Measurements from ENCODE around the gene MEX3D.
"Not testable (repeated sequence)": the region's sequence is repeated elsewhere in the genome, so short reads cannot be mapped to it uniquely, and the experiment has no call there.

The MEX3D gene

DNA sequence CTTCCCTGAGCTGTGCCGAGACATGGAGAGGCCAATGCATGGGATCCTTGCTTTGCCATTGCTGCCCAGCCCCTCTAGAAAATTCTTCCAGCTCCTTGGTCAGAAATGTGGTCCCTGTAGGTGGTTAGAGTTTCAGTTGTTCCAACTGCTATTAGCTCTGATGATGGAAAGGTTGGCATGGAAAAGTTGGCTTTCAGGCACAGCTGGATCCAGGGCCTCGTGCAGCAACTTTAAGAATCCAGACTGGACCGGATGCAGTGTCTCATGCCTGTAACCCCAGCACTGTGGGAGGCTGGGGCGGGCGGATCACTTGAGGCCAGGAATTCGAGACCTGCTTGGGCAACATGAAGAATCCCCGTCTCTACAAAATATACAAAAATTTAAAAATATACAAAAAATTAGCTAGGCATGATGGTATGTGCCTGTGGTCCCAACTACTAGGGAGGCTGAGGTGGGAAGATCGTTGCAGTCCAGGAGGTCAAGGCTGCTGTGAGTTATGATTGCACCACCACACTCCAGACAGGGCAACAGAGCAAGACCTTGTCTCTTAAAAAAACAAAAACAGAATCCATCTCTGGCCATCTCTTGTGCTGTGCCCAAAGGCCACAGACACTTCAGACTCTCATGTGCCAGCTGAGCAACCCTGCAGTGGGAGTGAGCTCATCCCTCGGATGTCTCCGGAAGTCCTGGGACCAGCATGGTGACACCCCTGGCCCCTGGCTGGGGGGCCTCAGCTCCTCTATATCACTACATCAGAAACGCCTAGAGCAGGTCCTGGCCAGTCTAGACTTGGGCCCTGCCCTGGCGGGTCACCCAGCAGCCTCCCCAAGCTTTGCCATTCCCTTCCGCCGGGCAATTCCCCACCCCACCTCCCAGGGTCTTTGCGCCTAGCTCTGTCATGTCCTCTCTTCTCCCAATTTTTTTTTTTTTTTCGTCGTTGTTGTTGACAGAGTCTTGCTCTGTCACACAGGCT lies 16.8 kb downstream of the MEX3D start:
- H3K27ac ChIP-seq = no peak overlapping the region
- no peak for DNase-seq (ENCODE audit: low read depth, low spot score)

DNA sequence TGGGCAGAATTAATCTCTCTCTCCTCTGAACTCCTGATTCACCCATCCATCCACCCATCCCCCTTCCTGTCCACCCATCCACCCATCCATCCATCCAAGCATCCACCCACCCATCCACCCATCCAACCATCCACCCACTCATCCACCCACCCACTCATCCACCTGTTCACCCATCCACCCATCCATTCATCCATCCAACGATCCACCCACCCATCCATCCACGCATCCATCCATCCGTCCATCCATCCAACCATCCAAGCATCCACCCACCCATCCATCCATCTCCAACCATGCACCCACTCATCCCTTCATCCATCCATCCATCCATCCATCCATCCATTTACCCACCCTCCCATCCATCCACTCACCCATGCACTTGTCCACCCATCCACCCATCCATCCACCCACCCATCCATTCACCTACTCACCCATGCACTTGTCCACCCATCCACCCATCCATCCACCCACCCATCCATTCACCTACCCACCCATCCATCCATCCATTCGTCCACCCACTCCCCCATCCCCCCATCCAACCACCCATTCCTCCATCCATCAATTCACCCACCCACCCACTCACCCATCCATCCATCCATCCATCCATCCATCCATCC lies 18.7 kb downstream of the MEX3D start:
- DNase-seq (ENCODE audit: low read depth, low spot score) = no peak
- H3K27ac ChIP-seq = no peak overlapping the region

DNA sequence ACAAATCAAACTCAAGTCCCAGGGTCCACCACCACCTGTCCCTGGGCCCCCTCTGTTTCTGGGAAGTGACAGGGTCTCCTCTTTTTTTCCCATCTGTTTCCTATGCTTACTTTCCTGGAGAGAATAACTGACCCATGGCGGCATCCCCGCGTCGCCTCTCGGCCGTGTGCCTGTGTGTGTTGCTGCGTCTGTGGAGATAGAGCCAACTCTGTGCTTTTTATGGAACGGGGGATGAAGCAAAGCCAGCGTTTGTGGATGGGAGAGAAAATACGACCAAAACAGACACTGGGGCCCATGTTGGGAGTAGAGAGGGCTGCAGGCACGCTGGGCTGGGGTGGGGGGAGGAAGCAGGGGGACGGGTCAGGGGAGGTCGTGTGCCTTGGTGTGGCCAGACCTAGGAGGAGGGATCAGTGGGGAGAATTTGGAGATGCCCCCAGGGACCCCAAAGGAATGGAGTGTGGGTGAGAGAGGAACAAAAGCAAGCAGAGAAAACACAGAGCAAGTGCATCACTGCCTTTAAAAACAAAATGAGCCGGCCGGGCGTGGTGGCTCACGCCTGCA lies 27.7 kb downstream of the MEX3D start:
- no peak overlapping the region for H3K27ac ChIP-seq
- no peak for DNase-seq (ENCODE audit: low read depth, low spot score)

DNA sequence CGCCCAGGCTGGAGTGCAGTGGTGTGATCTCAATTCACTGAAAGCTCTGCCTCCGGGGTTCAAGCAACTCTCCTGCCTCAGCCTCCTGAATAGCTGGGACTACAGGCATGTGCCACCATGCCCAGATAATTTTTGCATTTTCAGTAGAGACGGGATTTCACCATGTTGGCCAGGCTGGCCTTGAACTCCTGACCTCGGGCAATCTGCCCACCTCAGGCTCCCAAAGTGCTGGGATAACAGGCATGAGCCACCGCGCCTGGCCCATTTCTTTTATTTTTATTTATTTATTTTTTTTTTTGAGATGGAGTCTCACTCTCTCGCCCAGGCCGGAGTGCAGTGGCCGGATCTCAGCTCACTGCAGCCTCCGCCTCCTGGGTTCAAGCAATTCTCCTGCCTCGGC lies 28.4 kb downstream of the MEX3D start:
- not testable (repeated sequence) for DNase-seq (ENCODE audit: low read depth, low spot score); H3K27ac ChIP-seq

DNA sequence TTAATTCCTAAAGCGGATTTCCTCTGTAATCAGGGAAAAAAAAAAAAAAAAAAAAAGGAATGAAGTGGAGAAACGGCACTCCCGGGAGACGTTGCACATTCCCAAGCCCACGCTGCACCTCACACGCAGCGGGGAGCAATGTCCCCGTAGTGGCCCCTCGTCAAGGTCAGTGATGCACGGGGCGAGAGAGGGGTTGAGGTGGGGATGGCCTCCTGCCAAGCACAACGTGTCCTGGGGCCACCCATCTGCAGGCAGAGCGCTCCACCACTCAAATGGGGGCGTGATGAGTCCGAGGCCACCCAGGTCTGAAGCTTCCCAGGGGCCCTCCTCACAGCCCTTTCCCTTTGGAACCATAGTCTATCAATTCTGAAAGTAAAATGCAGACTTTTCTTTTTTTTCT lies 29.1 kb downstream of the MEX3D start:
- H3K27ac ChIP-seq = no peak overlapping the region
- DNase-seq (ENCODE audit: low read depth, low spot score) = no peak

DNA sequence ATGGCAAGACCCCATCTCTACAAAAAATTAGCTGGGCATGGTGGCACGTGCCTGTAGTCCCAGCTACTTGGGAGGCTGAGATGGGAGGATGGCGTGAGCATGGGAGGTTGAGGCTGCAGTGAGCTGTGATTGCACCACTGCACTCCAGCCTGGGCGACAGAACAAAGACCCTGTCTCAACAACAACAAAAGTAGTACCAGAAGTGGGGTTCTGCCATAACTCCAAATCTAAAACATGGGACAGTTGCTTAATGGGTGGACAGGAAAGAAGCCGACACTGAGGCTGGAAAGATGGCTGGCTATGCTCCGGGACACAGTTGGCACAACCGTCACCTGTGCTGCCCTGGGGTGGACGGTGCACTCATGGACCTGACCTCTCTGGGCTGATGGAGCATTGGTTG lies 32.4 kb downstream of the MEX3D start:
- not testable (repeated sequence) for DNase-seq (ENCODE audit: low read depth, low spot score); H3K27ac ChIP-seq

DNA sequence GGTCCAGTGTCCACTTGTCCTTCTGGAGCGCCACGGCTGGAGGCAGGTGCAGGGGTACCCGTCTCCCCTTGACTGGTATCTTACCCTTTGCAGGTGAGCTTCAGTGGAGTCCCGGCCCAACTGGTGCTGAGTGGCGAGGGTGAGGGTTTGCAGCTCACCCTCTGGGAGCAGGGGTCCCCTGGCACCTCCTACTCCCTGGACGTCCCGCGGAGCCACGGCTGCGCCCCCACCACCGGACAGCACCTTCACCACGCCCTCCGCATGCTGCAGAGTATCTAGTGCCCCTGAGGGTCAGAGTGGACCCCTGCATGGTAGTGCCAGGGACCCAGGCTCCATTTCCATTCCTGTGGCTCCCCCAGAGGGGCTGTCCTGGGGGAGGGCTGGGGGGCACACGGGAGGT lies 33.2 kb downstream of the MEX3D start:
- DNase-seq (ENCODE audit: low read depth, low spot score) = no peak
- H3K27ac ChIP-seq = no peak overlapping the region

DNA sequence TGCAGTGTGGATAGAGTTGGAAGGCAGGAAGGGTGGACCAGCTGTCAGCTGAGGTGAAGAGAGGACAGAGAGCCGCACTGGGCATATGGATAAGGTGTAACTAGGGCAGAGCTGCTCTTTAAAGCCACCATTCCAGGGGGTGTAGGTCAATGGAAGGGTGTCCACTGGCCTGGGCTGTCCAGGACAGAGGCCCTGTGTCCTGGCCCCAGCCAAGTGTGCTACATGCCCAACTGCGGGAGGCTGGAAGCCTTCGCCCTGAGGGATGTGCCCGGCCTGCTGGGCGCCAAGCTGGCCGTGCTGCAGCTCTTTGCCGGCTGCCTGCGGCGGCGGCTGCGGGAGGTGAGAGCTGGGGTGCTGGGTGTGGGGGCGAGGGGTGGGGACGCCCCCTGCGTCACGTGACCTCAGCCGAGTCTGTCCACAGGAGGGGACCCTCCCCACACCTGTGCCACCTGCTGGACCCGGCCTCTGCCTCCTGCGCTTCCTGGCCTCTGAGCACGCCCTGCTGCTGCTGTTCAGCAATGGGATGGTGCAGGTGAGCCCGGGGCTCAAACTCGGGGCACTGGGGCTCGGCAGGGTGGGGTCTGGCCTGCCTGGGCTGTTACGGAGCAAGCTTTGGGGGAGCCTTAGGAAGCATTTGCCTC lies 34.5 kb downstream of the MEX3D start:
- H3K27ac ChIP-seq = no peak overlapping the region
- DNase-seq (ENCODE audit: low read depth, low spot score) = no peak

DNA sequence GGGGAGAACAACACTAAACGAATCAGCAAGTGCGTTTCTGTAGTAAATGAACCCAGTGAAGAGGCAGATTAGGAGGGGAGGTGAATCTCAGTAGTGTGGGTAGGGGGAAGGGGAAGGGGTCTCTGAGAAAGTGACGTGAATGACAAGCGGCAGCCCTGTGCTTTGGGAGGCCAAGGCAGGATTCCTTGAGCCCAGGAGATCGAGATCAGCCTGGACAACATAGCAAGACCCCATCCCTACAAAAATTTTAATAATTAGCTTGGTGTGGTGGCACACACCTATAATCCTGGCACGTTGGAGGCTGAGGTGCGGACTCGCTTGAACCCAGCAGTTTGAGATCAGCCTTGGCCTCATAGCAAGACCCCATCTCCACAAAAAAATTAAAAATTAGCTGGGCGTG lies 36.1 kb downstream of the MEX3D start:
- H3K27ac ChIP-seq = no peak overlapping the region
- DNase-seq (ENCODE audit: low read depth, low spot score) = no peak

DNA sequence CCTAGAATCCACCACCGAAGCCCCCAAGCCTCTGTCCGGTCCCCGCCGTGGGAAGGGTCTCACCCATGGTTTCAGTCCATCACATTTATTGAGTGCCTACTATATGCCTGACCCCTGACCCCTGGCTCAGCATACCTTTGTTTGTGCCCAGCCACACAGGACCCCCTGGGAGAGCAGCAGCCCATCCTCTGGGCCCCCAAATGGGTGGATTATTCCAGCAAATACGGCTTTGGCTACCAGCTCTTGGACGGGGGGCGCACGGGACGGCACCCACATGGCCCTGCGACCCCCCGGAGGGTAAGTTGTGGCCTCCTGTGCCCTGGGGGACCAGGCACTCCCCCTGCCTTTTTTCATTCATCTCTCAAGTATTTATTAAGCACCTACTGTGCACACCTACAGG lies 36.5 kb downstream of the MEX3D start:
- DNase-seq (ENCODE audit: low read depth, low spot score) = no peak
- H3K27ac ChIP-seq = no peak overlapping the region

DNA sequence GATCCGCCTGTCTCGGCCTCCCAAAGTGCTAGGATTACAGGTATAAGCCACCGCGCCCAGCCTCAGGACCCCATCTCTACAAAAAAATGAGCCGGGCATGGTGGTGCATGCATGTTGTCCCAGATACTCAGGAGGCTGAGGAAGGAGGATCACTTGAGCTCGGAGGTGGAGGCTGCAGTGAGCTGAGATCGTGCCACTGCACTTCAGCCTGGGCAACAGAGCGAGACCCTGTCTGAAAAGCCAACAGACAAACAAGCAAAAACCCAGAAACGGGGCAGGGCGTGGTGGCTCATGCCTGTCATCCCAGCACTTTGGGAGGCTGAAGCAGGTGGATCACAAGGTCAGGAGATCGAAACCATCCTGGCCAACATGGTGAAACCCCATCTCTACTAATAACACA lies 37.3 kb downstream of the MEX3D start:
- DNase-seq (ENCODE audit: low read depth, low spot score); H3K27ac ChIP-seq: not testable (repeated sequence)

DNA sequence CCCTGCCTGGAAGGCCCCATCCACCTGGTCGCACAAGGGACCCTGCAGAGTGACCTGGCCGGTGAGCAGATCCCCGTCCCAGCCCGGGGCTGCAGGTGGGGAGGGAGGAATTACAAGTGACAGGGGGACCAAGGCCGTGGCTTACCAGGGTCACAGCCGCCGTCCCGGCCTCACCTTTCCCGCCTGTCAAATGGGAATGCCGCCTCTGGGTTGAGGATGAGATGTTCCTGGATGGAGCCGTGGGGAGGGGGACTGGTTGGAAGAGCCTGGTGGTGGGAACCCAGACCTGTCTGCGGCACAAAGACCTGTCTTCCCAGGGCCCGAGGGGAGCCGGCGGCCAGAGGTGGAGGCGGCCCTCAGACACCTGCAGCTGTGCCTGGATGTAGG lies 38.7 kb downstream of the MEX3D start:
- no peak for DNase-seq (ENCODE audit: low read depth, low spot score)
- H3K27ac ChIP-seq = no peak overlapping the region

DNA sequence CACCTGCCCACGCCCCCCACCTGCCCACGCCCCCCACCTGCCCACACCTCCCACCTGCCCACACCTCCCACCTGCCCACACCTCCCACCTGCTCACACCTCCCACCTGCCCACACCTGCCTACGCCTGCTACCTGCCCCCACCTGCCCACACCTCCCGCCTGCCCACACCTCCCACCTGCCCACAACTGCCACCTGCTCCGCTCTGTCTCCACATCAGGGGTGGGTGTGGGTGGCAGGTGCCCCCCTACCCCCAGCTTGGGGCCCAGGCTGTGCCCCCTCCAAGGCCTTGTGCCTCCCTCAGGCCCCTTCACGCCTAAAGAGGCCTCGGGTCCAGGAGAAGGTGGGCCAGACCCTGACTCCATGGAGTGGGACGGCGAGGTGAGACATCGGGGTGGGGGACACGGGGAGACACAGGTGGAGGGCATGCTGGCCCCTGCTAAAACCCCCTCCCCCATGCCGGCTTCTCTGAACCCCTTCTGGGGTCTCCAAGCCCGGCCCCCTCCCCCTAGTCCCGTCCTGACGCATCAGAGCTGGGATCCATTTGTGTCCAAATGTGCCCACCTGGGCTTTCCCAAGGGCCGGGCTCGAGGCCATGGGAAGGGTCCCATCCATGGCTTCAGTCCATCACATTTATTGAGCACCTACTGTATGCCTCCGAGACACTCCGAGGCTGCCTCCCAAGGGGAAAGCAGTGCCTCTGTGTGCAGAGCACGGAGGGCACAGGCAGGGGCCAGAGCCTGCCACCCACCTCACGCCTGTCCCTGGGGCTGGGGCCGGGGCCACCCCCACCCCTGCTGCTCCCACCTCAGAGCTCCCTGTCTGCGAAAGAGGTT lies 39.3 kb downstream of the MEX3D start:
- no peak for DNase-seq (ENCODE audit: low read depth, low spot score)
- no peak overlapping the region for H3K27ac ChIP-seq

DNA sequence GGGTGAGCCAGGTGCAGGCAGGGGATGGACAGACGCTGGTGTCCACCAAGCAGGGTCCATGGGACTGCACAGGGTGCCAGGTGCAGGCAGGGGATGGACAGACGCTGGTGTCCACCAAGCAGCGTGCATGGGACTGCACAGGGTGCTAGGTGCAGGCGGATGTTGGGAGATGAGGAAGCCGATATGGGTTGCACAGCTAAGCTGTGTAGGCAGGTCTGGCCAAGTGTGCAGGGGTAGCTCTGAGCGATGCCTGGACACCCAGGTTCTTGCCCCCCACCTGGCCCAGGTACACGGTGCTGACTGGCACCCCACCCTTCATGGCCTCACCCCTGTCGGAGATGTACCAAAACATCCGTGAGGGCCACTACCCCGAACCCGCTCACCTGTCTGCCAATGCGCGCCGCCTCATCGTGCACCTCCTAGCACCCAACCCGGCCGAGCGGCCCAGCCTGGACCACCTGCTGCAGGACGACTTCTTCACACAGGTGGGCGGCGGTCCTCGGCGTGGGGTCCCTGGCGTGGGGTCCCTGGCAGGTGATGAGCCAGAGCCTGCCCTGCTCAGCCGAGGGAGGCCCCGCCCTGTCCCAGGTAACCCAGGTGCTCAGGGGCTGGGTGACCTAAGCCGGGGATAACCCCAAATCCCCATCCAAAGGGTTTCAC lies 40.3 kb downstream of the MEX3D start:
- no peak overlapping the region for H3K27ac ChIP-seq
- no peak for DNase-seq (ENCODE audit: low read depth, low spot score)

DNA sequence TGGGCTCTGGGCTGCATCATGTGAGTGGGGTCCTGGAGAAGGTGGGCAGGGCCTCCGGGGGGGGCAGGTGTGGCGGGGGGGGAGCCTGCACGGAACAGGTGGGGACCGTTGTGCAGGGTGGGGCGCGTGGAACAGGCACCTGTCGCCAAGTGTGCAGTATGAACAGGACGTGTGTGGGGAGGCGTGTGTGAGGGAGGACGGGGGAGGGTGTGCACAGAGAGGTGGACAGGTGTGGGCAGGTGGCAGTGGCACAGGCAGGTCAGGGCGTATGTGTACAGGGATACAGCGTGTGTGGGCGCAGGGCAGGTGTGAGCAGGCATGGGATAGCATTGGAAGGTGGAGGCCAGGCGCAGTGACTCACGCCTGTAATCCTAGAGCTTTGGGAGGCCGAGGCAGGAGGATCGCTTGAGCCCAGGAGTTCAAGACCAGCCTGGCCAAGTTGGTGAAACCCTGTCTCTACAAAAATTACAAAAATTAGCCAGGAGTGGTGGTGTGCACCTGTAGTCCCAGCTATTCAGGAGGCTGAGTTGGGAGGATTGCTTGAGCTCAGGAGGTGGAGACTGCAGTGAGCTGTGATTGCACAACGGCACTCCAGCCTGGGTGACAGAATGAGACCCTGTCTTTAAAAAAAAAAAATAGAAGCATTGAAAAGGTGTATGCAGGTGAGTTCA lies 41.0 kb downstream of the MEX3D start:
- no peak overlapping the region for H3K27ac ChIP-seq
- no peak for DNase-seq (ENCODE audit: low read depth, low spot score)

DNA sequence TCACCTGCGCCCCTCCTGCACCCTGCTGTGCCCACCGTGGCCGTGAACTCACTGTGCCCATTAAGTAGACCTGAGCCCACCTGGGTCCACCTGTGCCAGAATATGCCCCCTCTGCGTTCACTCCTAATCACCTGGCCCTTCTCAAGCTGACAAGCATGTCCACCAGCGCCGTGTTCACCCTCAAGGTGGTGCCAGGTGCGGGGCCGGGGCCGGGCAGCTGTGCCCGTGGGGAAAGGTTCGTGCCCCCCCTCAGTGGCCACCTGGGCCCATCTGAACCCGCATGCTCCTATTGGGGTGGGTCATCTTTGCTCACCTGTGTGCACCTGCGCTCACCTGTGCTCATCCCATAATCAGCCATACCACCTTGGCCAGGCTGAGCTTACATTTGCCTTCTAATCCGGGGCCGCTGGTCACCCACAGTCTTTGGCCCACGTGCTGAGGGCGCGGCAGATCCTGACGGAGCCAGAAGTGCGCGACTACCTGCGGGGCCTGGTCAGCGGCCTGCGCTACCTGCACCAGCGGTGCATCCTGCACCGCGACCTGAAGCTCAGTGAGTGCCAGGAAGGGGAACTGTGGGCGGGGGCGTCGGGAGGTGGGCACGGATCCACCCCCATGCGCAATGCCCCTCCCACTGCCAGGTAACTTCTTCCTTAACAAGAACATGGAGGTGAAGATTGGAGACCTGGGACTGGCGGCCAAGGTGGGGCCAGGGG lies 41.9 kb downstream of the MEX3D start:
- no peak overlapping the region for H3K27ac ChIP-seq
- DNase-seq (ENCODE audit: low read depth, low spot score) = no peak

DNA sequence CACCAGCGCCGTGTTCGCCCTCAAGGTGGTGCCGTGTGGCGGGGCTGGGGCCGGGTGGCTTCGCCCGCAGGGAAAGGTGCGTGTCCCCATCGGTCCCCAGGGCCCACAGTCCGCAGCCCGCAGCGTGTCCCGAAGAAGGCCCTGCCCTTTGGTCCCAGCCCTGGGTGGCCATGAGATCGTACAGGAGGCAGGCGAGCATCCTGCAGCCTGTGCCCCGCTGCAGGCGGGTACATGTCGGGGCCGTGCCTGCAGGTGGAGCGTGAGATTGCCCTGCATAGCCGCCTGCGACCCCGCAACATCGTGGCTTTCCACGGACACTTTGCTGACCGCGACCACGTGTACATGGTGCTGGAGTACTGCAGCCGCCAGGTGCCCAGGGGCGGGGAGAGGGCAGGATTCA lies 42.8 kb downstream of the MEX3D start:
- DNase-seq (ENCODE audit: low read depth, low spot score) = no peak
- H3K27ac ChIP-seq = no peak overlapping the region

DNA sequence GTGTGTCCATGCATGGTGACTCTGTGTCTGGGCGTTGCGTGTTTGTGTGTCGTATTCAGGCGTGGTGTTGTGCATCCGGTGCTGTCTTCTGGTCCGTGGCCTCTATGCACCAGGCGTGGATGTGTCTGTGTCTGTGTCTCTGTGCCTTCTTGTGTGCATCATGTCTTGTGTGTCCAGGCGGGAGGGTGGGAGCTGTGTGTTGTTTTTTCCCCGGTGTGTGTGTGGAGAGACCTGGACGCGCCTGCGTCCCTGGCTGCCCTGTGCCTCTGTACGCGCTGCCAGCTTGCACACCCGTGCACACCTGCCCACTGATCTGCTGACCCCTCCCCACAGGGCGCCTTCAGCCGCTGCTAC lies 43.2 kb downstream of the MEX3D start:
- no peak for DNase-seq (ENCODE audit: low read depth, low spot score)
- H3K27ac ChIP-seq = no peak overlapping the region

All from epithelial cell of prostate (primary cell).